ENCODE results near the gene PCSK6. TPM values are rescaled to one million over a fixed set of nuclear protein-coding genes. Genes with fewer than 3 reads are reported as not detected.

PCSK6 gene
- total RNA-seq, 1 donor from 2014 or later: 5.4 TPM

- Mint-ChIP-seq H3K36me3 (ENCODE audit: low read depth) (peaks cover 14% of the 10 kb centered on the region), H3K4me3 (peak overlapping the region; percentile 28), H3K4me1 (peaks cover 12% of the 10 kb centered on the region), H3K27ac (ENCODE audit: unreplicated experiment) (no peak overlapping the region), H3K27me3 (ENCODE audit: low read depth) (no peaks in the 10 kb centered on the region), H3K9me3 (no peaks in the 10 kb centered on the region)
- no peak for DNase-seq (ENCODE audit: low read depth, low spot score)
- TF ChIP-seq CTCF (conservative IDR thresholded peaks at IDR 0.05): no peak
Measured at GRCh38 chr15:101275018-101275417, 214.5 kb downstream of the PCSK6 start.

- Mint-ChIP-seq H3K27me3 (ENCODE audit: low read depth) (no peaks in the 10 kb centered on the region), H3K9me3 (no peaks in the 10 kb centered on the region), H3K4me3 (no peak overlapping the region), H3K36me3 (ENCODE audit: low read depth) (peaks cover 23% of the 10 kb centered on the region), H3K4me1 (peaks cover 12% of the 10 kb centered on the region), H3K27ac (ENCODE audit: unreplicated experiment) (no peak overlapping the region)
- no peak for DNase-seq (ENCODE audit: low read depth, low spot score)
- no peak for TF ChIP-seq CTCF (conservative IDR thresholded peaks at IDR 0.05)
Measured at GRCh38 chr15:101273534-101273933, 216.0 kb downstream of the PCSK6 start.

DNA sequence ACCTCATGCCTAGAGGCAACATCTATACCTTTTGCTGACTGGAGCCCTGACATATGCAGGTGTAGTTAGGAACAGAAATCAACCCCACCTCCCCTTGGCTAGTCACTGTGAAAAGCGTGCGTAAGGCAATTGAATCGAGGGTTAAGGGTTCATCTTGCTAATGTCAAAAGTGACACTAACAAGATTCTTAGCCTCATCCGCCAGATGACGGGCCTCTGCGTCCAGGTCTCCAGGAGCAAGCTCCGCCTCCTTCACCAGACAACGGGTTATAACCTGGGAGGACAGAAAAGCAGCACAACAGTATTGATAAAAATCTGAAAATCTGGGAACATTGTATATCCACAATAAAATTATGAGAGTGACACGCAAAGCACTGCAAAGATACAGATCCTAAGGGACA, 216.9 kb downstream of the PCSK6 start:
- Mint-ChIP-seq H3K27ac (ENCODE audit: unreplicated experiment) (no peak overlapping the region), H3K27me3 (ENCODE audit: low read depth) (no peaks in the 10 kb centered on the region), H3K4me1 (peaks cover 7% of the 10 kb centered on the region), H3K36me3 (ENCODE audit: low read depth) (peaks cover 23% of the 10 kb centered on the region), H3K9me3 (no peaks in the 10 kb centered on the region), H3K4me3 (no peak overlapping the region)
- DNase-seq (ENCODE audit: low read depth, low spot score): no peak
- no peak for TF ChIP-seq CTCF (conservative IDR thresholded peaks at IDR 0.05)

- H3K27ac Mint-ChIP-seq (ENCODE audit: unreplicated experiment): no peak overlapping the region
- H3K4me3 Mint-ChIP-seq: peak overlapping the region; percentile 21
- H3K36me3 Mint-ChIP-seq (ENCODE audit: low read depth): peaks cover 23% of the 10 kb centered on the region
- TF ChIP-seq CTCF (conservative IDR thresholded peaks at IDR 0.05): peak; percentile 46
- no peaks in the 10 kb centered on the region for H3K4me1 Mint-ChIP-seq
- no peak for DNase-seq (ENCODE audit: low read depth, low spot score)
- no peaks in the 10 kb centered on the region for H3K27me3 Mint-ChIP-seq (ENCODE audit: low read depth)
- H3K9me3 Mint-ChIP-seq: no peaks in the 10 kb centered on the region
Measured at GRCh38 chr15:101269479-101270223, 219.9 kb downstream of the PCSK6 start.

- TF ChIP-seq CTCF (conservative IDR thresholded peaks at IDR 0.05): no peak
- Mint-ChIP-seq H3K36me3 (ENCODE audit: low read depth) (peaks cover 16% of the 10 kb centered on the region), H3K9me3 (no peaks in the 10 kb centered on the region), H3K27me3 (ENCODE audit: low read depth) (peaks cover 1% of the 10 kb centered on the region), H3K4me1 (no peaks in the 10 kb centered on the region), H3K4me3 (peak overlapping the region; percentile 27), H3K27ac (ENCODE audit: unreplicated experiment) (no peak overlapping the region)
- no peak for DNase-seq (ENCODE audit: low read depth, low spot score)
Measured at GRCh38 chr15:101267320-101268104, 222.0 kb downstream of the PCSK6 start.
